Activated T-helper 1 cell treated with anti-CD3 and anti-CD28 coated beads, Interleukin-2, amount 50 U/mL, for 16 hours (primary cell): Measurements from ENCODE around the gene GPX4.

Experiments used
- DNase-seq, 2 donors: peaks; one replicate each; pipeline ENCODE4 v3.0.0-alpha.2; 2020; ENCODE audit warnings: low read depth in 1 of 2, low spot score in 1 of 2

GPX4 gene

GRCh38 chr19:1130771-1131717 is 27.2 kb downstream of the GPX4 start:
- peak; percentile 37 to 44 for DNase-seq

DNA sequence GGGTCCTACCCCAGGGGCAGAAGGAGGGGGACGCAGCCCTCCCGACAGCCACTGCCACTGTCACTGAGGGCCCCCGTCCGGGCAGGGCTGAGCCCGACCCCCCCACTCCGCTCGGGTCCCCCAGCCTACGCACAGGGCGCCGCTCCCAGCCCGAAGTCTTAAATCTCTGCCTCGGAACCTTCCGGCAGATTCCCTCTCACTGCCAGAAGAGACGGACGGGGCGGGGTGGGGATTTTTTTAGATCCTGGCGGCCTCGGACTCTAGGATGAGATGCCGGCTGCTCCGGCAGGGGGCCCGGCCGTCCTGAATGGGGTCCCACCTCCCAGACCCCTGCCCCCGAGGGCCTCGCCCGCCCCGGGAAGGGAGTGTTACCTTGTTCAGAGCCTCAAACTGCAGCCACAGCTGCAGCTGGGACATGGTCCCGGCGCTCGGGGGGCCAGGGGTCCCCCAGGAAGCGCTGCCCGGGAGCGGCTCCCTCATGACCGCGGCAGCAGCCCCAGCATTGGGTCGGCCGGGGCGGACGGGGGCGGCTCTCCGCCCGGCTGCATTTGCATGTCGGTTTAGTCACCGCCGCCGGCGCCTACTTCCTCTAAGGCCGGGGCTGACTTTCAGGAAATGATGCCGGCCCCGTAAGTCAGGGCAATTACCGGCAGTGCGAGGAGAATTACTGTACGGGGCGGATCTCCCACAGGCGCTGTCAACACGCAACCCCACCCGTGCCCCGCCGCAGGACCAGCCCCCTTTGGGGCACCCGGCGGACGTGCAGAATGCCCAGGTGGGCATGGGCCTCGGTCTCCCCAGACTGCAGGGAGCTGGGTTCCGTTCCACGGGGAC is 28.1 kb downstream of the GPX4 start:
- DNase-seq: peak; percentile 64 to 85

- DNase-seq: no peak
Measured at GRCh38 chr19:1132552-1133383, 29.0 kb downstream of the GPX4 start.

GRCh38 chr19:1133471-1133929 is 29.7 kb downstream of the GPX4 start:
- DNase-seq: peak; percentile 56 to 81

- DNase-seq: no peak
Measured at GRCh38 chr19:1134431-1134830, 30.6 kb downstream of the GPX4 start.

- DNase-seq: no peak
Measured at GRCh38 chr19:1135454-1135853, 31.7 kb downstream of the GPX4 start.

GRCh38 chr19:1136201-1136600 is 32.4 kb downstream of the GPX4 start:
- no peak for DNase-seq

DNA sequence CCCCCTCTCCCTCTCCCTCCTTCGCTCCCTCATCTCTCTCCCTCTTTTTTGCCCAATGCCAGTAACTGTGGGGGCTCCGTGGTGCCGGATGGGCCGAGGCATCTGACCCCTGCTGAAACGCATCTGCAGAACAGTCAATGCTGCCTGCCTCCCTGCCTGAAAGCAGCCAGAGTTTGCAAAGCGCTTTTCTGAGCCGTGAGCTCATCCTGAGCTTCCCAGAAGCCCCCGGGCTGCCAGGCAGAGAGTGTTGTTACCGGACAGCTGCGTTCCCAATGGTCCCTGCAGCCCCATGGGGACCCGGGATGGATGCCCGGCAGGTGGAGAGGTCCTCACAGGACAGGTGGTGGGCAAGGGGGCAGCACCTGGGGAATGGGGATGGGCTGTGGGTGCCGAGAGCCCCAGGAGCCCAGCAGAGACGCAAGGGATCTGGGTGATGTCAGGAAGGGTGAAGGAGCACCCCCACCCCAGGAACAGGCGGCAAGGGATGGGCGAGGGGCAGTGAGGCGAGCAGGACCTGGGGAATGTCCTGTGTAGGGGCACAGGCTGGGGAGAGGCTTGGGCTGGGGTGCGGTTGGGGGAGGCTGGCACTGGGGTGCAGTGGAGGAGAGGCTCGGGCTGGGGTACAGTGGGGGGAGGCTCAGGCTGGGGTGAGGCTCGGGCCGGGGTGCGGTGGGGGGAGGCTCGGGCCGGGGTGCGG is 33.0 kb downstream of the GPX4 start:
- DNase-seq: no peak

DNA sequence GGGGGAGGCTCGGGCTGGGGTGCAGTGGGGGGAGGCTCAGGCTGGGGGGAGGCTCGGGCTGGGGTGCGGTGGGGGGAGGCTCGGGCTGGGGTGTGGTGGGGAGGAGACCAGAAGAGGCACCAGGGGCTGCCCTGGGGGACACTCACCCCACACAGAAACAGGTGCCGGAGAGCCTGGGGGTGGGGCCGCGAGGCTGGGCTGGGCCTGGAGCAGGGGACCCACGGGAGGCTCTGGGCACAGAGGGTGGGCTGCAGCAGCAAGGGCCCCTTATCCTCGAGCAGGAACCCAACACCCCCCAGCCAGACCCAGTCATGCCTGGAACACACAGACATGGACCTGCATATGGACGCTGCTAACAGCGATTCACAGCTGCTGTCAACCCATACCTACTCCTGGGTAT is 34.3 kb downstream of the GPX4 start:
- DNase-seq: no peak

DNA sequence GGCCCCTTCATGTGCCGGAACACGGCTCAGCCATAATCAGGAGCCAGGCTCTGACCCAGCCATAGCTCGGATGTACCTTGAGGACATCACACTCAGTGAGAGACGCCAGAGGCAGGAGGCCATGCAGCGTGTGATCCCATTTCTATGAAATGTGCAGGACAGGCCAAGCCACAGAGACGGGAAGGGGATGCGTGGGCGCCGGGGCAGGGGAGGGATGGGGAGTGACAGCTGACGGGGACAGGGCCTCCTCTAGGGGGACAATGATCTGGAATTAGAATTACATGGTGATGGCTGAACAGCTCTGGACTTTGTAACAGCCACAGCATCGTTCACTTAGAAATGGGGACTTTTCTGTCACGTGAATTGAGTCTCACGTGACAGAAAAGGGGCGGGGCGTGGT is 35.3 kb downstream of the GPX4 start:
- no peak for DNase-seq

GRCh38 chr19:1140272-1141027 is 36.7 kb downstream of the GPX4 start:
- DNase-seq: no peak

DNA sequence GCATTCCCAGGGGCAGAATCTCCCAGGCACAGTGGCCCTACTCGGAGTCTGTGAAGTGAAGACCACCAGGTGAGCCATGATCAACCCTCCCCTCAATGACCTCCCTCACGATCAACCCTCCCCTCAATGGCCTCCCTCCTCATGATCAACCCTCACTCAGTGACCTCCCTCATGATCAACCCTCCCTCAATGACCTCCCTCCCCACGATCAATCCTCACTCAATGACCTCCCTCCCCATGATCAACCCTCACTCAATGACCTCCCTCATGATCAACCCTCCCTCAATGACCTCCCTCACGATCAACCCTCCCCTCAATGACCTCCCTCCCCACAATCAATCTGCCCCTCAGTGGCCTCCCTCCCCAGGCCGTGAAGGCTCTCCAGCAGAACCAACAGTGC is 38.1 kb downstream of the GPX4 start:
- no peak for DNase-seq

DNA sequence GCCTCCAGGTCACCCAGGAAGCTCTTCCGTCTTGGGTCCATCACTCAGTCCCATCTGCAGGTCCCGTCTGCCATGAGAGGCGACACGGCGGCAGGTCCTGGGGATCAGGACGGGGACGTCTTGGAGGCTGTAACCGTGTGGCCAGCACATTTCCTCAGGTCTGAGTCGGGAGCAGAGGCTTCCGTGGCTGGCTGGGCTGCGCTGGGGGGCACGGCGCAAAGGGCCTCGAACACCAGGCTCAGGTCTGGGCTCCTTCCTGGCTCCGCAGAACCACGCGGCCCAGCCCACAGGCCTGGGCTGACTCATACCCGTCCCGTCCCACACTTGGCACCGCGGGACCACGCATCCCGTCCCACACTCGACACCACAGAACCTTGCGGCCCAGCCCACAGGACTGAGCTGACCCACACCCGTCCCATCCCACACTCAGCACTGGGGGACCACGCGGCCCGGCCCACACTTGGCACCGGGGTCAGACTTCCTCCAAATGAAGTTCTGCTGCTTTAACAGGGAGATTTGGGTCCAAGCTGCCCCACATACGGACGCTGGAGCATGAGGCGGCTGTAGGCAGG is 40.1 kb downstream of the GPX4 start:
- no peak for DNase-seq

DNA sequence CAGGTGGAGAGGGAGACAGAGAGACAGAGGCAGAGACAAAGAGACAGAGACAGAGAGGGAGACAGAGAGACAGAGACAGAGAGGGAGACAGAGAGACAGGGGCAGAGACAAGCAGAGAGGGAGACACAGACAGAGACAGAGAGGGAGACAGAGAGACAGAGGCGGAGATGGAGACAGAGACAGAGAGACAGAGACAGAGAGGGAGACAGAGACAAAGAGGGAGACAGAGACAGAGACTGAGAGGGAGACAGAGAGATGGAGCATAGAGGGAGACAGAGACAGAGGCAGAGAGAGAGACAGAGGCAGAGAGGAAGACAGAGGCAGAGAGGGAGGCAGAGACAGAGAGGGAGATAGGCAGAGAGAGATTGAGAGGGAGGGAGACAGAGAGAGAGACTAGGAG is 40.9 kb downstream of the GPX4 start:
- DNase-seq: no peak

DNA sequence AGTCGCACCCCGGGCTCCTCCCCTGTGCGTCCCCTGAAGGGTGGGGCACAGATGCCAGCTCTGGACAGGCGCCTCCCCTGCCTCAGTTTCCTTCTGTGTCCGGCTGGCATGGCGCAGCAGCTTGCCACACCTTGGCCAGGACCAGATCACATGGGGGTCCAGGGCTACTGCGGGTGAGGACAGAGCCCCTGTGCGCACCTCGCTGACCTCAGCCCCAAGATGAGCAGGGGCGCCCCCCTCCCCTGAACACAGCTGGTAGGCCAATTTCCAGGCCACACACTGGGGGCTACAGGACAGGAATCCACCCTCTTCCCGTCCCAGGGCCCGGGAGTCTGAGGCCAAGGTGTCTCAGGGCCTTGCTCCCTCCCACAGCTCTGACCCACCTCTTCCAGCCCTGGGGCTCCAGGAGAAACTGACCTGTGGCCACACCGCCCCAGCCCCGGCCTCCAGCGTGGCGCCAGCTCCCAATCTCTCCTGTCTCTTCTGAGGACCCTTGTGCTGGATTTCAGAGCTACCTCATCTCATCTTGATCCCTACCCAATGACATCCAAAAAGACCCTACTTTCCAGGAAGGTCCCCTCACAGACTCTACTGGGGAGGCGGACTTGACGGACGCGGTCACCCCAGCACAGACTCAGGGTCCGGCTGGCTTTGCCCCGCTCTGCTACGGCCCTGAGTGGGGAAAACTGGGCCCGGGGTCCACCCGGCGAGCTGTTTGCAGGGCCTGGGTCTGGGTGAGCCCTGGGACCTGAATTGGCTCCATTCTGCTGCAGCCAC is 42.0 kb downstream of the GPX4 start:
- DNase-seq: no peak

GRCh38 chr19:1146412-1146699 is 42.6 kb downstream of the GPX4 start:
- no peak for DNase-seq

- DNase-seq: no peak
Measured at GRCh38 chr19:1146858-1147780, 43.3 kb downstream of the GPX4 start.
